IMR-90 (cell line): ENCODE measurements around the gene PHPT1.
"Not testable (repeated sequence)": the region's sequence is repeated elsewhere in the genome, so short reads cannot be mapped to it uniquely, and the experiment has no call there.

ENCODE experiments used
- BHLHE40 ChIP-seq: fragments of 150-350 bp; IDR thresholded peaks from 2 replicates; pipeline ENCODE4 v1.6.1; 2016; ENCODE audit warnings: mild to moderate bottlenecking, low read depth, low read length
- CEBPB ChIP-seq: IDR thresholded peaks from 2 replicates; pipeline ENCODE4 v1.6.1; 2012; ENCODE audit warnings: low read depth, low read length, improper control_type of control experiment
- CTCF ChIP-seq: conservative IDR thresholded peaks from 2 replicates; pipeline ENCODE4 v1.5.1; 2012; ENCODE audit warnings: mild to moderate bottlenecking, low read depth, low read length, improper control_type of control experiment
- ELK1 ChIP-seq: fragments of 150-350 bp; IDR thresholded peaks from 2 replicates; pipeline ENCODE4 v1.6.1; 2016; ENCODE audit warnings: low read depth, mild to moderate bottlenecking, low read length, moderate library complexity, borderline replicate concordance
- FOS ChIP-seq: fragments of 150-350 bp; IDR thresholded peaks from 2 replicates; pipeline ENCODE4 v1.6.1; 2016; ENCODE audit warnings: low read depth, low read length
- MAFK ChIP-seq: IDR thresholded peaks from 2 replicates; pipeline ENCODE4 v1.6.1; 2012; ENCODE audit warnings: low read depth, low read length, improper control_type of control experiment
- MXI1 ChIP-seq: IDR thresholded peaks from 2 replicates; pipeline ENCODE4 v1.6.1; 2012; ENCODE audit warnings: low read depth, mild to moderate bottlenecking, low read length, moderate library complexity, borderline replicate concordance
- NFE2L2 ChIP-seq: fragments of 150-350 bp; IDR thresholded peaks from 2 replicates; pipeline ENCODE4 v1.6.1; 2016; ENCODE audit warnings: low read depth, mild to moderate bottlenecking, low read length
- POLR2A ChIP-seq: IDR thresholded peaks from 2 replicates; pipeline ENCODE4 v1.6.1; 2012; ENCODE audit warnings: mild to moderate bottlenecking, low read depth, low read length
- RAD21 ChIP-seq: IDR thresholded peaks from 2 replicates; pipeline ENCODE4 v1.6.1; 2012; ENCODE audit warnings: low read length, improper control_type of control experiment
- RCOR1 ChIP-seq: IDR thresholded peaks from 2 replicates; pipeline ENCODE4 v1.6.1; 2012; ENCODE audit warnings: mild to moderate bottlenecking, low read length, improper control_type of control experiment; ENCODE audit not compliant: insufficient replicate concordance
- RFX5 ChIP-seq: IDR thresholded peaks from 2 replicates; pipeline ENCODE4 v1.8.0; 2012; ENCODE audit warnings: low read depth, mild to moderate bottlenecking, low read length, moderate library complexity
- USF2 ChIP-seq: fragments of 150-350 bp; IDR thresholded peaks from 2 replicates; pipeline ENCODE4 v1.6.1; 2017; ENCODE audit warnings: mild to moderate bottlenecking, antibody characterized with exemption, low read length, low read depth

GRCh38 chr9:136803009-136803550, 46.1 kb upstream of the PHPT1 start:
- TF ChIP-seq MAFK, CTCF, POLR2A, BHLHE40, RAD21, USF2, MXI1, FOS, CEBPB, ELK1, RFX5, NFE2L2, RCOR1: not testable (repeated sequence)
